ENCODE measurements around the gene ZNF438.

DNA sequence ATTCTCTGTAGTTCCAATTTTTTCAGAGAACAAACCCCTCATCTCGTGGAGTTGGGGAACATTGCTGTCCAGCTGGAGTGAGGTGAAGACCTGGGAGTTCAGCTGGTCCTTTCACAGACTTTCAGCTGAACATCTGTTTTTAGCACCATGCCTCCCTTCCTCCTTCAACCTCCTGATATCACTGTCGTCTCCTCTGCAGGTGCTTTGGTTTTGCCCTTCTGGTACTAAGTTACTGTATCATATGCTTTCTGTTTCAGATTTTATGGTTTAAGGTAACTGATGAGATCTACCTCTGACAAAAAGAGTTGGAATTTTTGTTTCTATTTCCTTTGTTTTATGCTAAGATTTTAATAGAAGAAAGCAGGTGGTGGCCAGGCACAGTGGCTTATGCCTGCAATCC is 102.9 kb downstream of the ZNF438 start:
- TF ChIP-seq, protein P1, sequence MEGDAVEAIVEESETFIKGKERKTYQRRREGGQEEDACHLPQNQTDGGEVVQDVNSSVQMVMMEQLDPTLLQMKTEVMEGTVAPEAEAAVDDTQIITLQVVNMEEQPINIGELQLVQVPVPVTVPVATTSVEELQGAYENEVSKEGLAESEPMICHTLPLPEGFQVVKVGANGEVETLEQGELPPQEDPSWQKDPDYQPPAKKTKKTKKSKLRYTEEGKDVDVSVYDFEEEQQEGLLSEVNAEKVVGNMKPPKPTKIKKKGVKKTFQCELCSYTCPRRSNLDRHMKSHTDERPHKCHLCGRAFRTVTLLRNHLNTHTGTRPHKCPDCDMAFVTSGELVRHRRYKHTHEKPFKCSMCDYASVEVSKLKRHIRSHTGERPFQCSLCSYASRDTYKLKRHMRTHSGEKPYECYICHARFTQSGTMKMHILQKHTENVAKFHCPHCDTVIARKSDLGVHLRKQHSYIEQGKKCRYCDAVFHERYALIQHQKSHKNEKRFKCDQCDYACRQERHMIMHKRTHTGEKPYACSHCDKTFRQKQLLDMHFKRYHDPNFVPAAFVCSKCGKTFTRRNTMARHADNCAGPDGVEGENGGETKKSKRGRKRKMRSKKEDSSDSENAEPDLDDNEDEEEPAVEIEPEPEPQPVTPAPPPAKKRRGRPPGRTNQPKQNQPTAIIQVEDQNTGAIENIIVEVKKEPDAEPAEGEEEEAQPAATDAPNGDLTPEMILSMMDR (IDR thresholded peaks at IDR 0.05; ENCODE audit: borderline replicate concordance, extremely low read depth, low read length, poor library complexity, severe bottlenecking), result no peak
- no peak for TF ChIP-seq EZH2 (IDR thresholded peaks at IDR 0.05; ENCODE audit: borderline replicate concordance, low read depth, low read length, severe bottlenecking)
